Measurements from ENCODE around the gene VRK3. TPM values are rescaled to one million over a fixed set of nuclear protein-coding genes. Genes with fewer than 3 reads are reported as not detected.

VRK3 gene
- total RNA-seq, 1 experiment from 2014 or later, result 33.4 TPM

- TF ChIP-seq ZBTB43 (CRISPR knock-in tag; IDR thresholded peaks at IDR 0.05) (peak; percentile 93), TP53 (CRISPR knock-in tag; IDR thresholded peaks at IDR 0.05) (peak; percentile 62), ATF1 (CRISPR knock-in tag; IDR thresholded peaks at IDR 0.05) (peak; percentile 93), MAX (CRISPR knock-in tag; IDR thresholded peaks at IDR 0.05) (peak; percentile 99), AR (CRISPR knock-in tag; IDR thresholded peaks at IDR 0.05) (no peak), ZNF512 (CRISPR knock-in tag; IDR thresholded peaks at IDR 0.05; ENCODE audit: borderline replicate concordance) (0 out of 2 replicates have a peak, but pooled peaks have one; percentile 64), MYBL2 (CRISPR knock-in tag; IDR thresholded peaks at IDR 0.05) (peak; percentile 98), ATF3 (CRISPR knock-in tag; conservative IDR thresholded peaks at IDR 0.05) (peak; percentile 77), CREB1 (CRISPR knock-in tag; IDR thresholded peaks at IDR 0.05) (peak; percentile 91; the same call in 1 of the 2 replicates), HMGXB4 (CRISPR knock-in tag; IDR thresholded peaks at IDR 0.05) (0 out of 2 replicates have a peak, but pooled peaks have one; percentile 33), GTF2I (CRISPR knock-in tag; conservative IDR thresholded peaks at IDR 0.05) (no peak), ZNF317 (CRISPR knock-in tag; IDR thresholded peaks at IDR 0.05; ENCODE audit: borderline replicate concordance, low read depth) (peak; percentile 54; the same call in 1 of the 2 replicates), PRDM15 (CRISPR knock-in tag; IDR thresholded peaks at IDR 0.05) (peak; percentile 50; the same call in 1 of the 2 replicates), CTCF (IDR thresholded peaks at IDR 0.05) (no peak), NR1H2 (CRISPR knock-in tag; IDR thresholded peaks at IDR 0.05) (peak; percentile 87), NR2C2 (CRISPR knock-in tag; IDR thresholded peaks at IDR 0.05) (0 out of 2 replicates have a peak, but pooled peaks have one; percentile 33), GABPB1 (CRISPR knock-in tag; IDR thresholded peaks at IDR 0.05) (peak; percentile 92), JUN (CRISPR knock-in tag; IDR thresholded peaks at IDR 0.05) (peak; percentile 96)
These were observed 800 bp upstream of the VRK3 start, which contains the start of gene ZNF473 (continued) for GRCh38 chr19:50025794-50026549.

All from WTC11 (cell line).